HL-60 (cell line): Measurements from ENCODE around the gene MX2.

Experiments used
- DNase-seq, 2 experiments: peaks; one replicate each; pipeline ENCODE4 v3.0.0-alpha.2; 2010 to 2020; ENCODE audit warnings: low read depth in 1 of 2, low spot score in 1 of 2
- H3K27ac ChIP-seq: fragments of 250-450 bp; sonication (Bioruptor Pico); replicated peaks from 2 replicates; pipeline ENCODE4 v1.5.1; 2020; ENCODE audit warnings: mild to moderate bottlenecking, moderate library complexity
- H3K27me3 ChIP-seq: fragments of 250-450 bp; sonication (Bioruptor Pico); 2 replicates; pipeline ENCODE4 v1.5.1; 2021; ENCODE audit warnings: mild to moderate bottlenecking, moderate library complexity; ENCODE audit not compliant: insufficient read depth, poor library complexity, severe bottlenecking
- H3K4me3 ChIP-seq: replicated peaks from 2 replicates; pipeline ENCODE4 v1.5.1; 2011; ENCODE audit warnings: mild to moderate bottlenecking, control low read depth, low read length; ENCODE audit not compliant: insufficient read depth
- GABPA ChIP-seq: IDR thresholded peaks from 2 replicates; pipeline ENCODE4 v1.6.1; 2012; ENCODE audit warnings: low read depth
- POLR2AphosphoS5 ChIP-seq: IDR thresholded peaks from 2 replicates; pipeline ENCODE4 v1.6.1; 2012; ENCODE audit warnings: low read depth
- SPI1 ChIP-seq: IDR thresholded peaks from 2 replicates; pipeline ENCODE4 v1.6.1; 2012; ENCODE audit warnings: low read depth, mild to moderate bottlenecking, borderline replicate concordance
- TF ChIP-seq, protein P1 (sequence below): IDR thresholded peaks from 2 replicates; pipeline ENCODE4 v1.6.1; 2012; ENCODE audit warnings: low read depth; ENCODE audit not compliant: insufficient replicate concordance
- TF ChIP-seq, protein P2 (sequence below): IDR thresholded peaks from one replicate; pipeline ENCODE4 v1.5.1; 2011; ENCODE audit warnings: low read length, control low read depth, inconsistent platforms; ENCODE audit not compliant: insufficient read depth

MX2 gene

DNA sequence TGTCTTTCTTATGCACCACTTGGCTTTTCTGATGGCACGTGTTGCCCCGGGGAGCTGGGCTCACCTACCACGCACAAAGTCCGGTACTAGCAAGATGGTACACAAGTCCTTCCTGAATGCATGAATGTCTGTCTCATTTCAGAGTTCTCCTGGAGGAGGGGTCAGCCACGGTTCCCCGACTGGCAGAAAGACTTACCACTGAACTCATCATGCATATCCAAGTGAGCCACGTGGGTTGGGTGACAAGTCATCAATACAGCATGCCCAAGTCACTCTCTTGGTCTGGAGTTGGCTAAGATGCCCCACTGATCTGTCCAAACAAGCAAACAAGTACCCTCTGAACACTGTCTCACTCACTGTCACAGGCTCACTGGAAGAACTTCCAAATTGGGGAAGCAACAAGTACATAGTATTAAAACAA is 35.7 kb downstream of the MX2 start:
- H3K27me3 ChIP-seq: no peaks in the 10 kb centered on the region
- H3K4me3 ChIP-seq: no peak overlapping the region
- peak overlapping the region; percentile 71 for H3K27ac ChIP-seq
- peak; percentile 39 to 42 for DNase-seq
- TF ChIP-seq, protein P1, sequence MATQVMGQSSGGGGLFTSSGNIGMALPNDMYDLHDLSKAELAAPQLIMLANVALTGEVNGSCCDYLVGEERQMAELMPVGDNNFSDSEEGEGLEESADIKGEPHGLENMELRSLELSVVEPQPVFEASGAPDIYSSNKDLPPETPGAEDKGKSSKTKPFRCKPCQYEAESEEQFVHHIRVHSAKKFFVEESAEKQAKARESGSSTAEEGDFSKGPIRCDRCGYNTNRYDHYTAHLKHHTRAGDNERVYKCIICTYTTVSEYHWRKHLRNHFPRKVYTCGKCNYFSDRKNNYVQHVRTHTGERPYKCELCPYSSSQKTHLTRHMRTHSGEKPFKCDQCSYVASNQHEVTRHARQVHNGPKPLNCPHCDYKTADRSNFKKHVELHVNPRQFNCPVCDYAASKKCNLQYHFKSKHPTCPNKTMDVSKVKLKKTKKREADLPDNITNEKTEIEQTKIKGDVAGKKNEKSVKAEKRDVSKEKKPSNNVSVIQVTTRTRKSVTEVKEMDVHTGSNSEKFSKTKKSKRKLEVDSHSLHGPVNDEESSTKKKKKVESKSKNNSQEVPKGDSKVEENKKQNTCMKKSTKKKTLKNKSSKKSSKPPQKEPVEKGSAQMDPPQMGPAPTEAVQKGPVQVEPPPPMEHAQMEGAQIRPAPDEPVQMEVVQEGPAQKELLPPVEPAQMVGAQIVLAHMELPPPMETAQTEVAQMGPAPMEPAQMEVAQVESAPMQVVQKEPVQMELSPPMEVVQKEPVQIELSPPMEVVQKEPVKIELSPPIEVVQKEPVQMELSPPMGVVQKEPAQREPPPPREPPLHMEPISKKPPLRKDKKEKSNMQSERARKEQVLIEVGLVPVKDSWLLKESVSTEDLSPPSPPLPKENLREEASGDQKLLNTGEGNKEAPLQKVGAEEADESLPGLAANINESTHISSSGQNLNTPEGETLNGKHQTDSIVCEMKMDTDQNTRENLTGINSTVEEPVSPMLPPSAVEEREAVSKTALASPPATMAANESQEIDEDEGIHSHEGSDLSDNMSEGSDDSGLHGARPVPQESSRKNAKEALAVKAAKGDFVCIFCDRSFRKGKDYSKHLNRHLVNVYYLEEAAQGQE: no peak
- TF ChIP-seq, protein P2, sequence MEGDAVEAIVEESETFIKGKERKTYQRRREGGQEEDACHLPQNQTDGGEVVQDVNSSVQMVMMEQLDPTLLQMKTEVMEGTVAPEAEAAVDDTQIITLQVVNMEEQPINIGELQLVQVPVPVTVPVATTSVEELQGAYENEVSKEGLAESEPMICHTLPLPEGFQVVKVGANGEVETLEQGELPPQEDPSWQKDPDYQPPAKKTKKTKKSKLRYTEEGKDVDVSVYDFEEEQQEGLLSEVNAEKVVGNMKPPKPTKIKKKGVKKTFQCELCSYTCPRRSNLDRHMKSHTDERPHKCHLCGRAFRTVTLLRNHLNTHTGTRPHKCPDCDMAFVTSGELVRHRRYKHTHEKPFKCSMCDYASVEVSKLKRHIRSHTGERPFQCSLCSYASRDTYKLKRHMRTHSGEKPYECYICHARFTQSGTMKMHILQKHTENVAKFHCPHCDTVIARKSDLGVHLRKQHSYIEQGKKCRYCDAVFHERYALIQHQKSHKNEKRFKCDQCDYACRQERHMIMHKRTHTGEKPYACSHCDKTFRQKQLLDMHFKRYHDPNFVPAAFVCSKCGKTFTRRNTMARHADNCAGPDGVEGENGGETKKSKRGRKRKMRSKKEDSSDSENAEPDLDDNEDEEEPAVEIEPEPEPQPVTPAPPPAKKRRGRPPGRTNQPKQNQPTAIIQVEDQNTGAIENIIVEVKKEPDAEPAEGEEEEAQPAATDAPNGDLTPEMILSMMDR: no peak
- TF ChIP-seq POLR2AphosphoS5 (no peak), GABPA (no peak), SPI1 (no peak)

DNA sequence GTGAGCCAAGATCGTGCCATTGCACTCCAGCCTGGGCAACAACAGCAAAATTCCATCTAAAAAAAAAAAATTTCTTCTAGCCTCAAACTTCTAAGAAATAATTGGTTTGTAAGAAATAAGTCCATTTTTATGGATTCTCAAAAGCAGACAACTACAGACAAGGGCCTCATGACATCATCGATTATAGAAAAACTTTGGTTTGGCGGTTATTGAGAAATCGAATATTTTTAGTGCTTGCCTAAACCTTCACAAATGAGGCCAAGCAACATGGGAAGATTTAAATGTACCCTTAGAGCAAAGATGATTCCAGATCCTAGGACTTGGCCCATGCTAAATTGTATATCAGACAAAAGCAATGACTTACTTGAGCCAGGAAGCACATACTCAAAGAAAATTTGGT is 36.4 kb downstream of the MX2 start:
- TF ChIP-seq GABPA (no peak), SPI1 (no peak), POLR2AphosphoS5 (no peak)
- TF ChIP-seq, protein P1: no peak
- TF ChIP-seq, protein P2: no peak
- Histone ChIP-seq H3K27ac (peak overlapping the region; percentile 71), H3K4me3 (no peak overlapping the region), H3K27me3 (no peaks in the 10 kb centered on the region)
- DNase-seq: no peak

DNA sequence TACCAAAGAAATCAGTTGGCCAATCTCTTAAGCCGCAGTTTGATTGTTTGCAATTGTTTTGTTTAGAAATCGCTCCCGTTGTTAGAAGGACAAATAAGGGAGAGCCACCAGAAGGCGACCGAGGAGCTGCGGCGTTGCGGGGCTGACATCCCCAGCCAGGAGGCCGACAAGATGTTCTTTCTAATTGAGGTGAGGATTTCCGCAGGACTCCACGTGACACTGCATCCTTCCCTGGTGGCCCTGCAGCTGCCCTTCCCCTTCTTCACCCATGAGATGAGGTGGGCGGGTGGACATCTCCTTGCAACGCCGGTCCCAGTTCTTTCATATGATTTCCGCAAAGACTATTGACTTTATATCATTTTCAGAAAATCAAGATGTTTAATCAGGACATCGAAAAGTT is 37.0 kb downstream of the MX2 start:
- Histone ChIP-seq H3K27me3 (no peaks in the 10 kb centered on the region), H3K4me3 (no peak overlapping the region), H3K27ac (no peak overlapping the region)
- TF ChIP-seq, protein P2: no peak
- no peak for TF ChIP-seq GABPA
- TF ChIP-seq, protein P1: no peak
- TF ChIP-seq POLR2AphosphoS5: no peak
- TF ChIP-seq SPI1: no peak
- DNase-seq: no peak
